HepG2 (cell line): ENCODE measurements around the gene ZNF524. TPM values are rescaled to one million over a fixed set of nuclear protein-coding genes. Genes with fewer than 3 reads are reported as not detected.

Experiments used
- ARNT2 ChIP-seq: sonication (generic); formaldehyde crosslinking; IDR thresholded peaks from 2 replicates; pipeline ENCODE4 v1.8.0; 2022; ENCODE audit warnings: mild to moderate bottlenecking, low read depth, missing genetic modification reagents, moderate library complexity
- GATAD2A ChIP-seq: IDR thresholded peaks from 2 replicates; pipeline ENCODE4 v1.6.1; 2016
- GPBP1L1 ChIP-seq: sonication (generic); formaldehyde crosslinking; IDR thresholded peaks from 2 replicates; pipeline ENCODE4 v1.5.0; 2020; ENCODE audit warnings: mild to moderate bottlenecking, missing genetic modification reagents
- HNF4G ChIP-seq, 2 experiments: sonication (generic) in 1 of 2; formaldehyde crosslinking in 1 of 2; IDR thresholded peaks; 2 replicates each; pipeline versions ENCODE4 v1.4.0 to v1.6.1; 2011 to 2020; ENCODE audit warnings: borderline replicate concordance in 2 of 2, low read depth in 2 of 2, mild to moderate bottlenecking in 2 of 2, low read length in 1 of 2, missing genetic modification reagents in 1 of 2, moderate library complexity in 1 of 2
- HNRNPL ChIP-seq: fragments of 200-400 bp; formaldehyde crosslinking; IDR thresholded peaks from 2 replicates; pipeline ENCODE4 v1.6.1; 2017; ENCODE audit warnings: mild to moderate bottlenecking, low read depth, low read length
- KLF15 ChIP-seq: sonication (generic); formaldehyde crosslinking; IDR thresholded peaks from 2 replicates; pipeline ENCODE4 v1.8.1; 2023; ENCODE audit warnings: borderline replicate concordance, mild to moderate bottlenecking, inconsistent platforms, missing genetic modification reagents, mixed read lengths
- PTBP1 ChIP-seq: fragments of 200-400 bp; formaldehyde crosslinking; IDR thresholded peaks from 2 replicates; pipeline ENCODE4 v1.6.1; 2018; ENCODE audit warnings: low read length, low read depth; ENCODE audit not compliant: poor library complexity, severe bottlenecking
- RBAK ChIP-seq: sonication (generic); formaldehyde crosslinking; IDR thresholded peaks from 2 replicates; pipeline ENCODE4 v1.5.1; 2020; ENCODE audit warnings: mild to moderate bottlenecking, missing genetic modification reagents
- TCF7 ChIP-seq: sonication (generic); IDR thresholded peaks from 2 replicates; pipeline ENCODE4 v1.6.1; 2016; ENCODE audit warnings: antibody characterized with exemption, low read depth
- TERF1 ChIP-seq: sonication (generic); formaldehyde crosslinking; IDR thresholded peaks from 2 replicates; pipeline ENCODE4 v1.8.0; 2022; ENCODE audit warnings: mild to moderate bottlenecking, missing genetic modification reagents, moderate library complexity
- TFAP4 ChIP-seq: sonication (generic); IDR thresholded peaks from 2 replicates; pipeline ENCODE4 v1.6.1; 2016; ENCODE audit warnings: low read depth, borderline replicate concordance
- ZBTB26 ChIP-seq: IDR thresholded peaks from 2 replicates; pipeline ENCODE4 v1.6.1; 2016; ENCODE audit warnings: missing compliant biosample characterization, missing genetic modification reagents, borderline replicate concordance
- ZBTB46 ChIP-seq: sonication (generic); formaldehyde crosslinking; IDR thresholded peaks from 2 replicates; pipeline ENCODE4 v1.4.0; 2020; ENCODE audit warnings: mild to moderate bottlenecking, missing genetic modification reagents, borderline replicate concordance
- ZNF687 ChIP-seq: sonication (generic); formaldehyde crosslinking; IDR thresholded peaks from 2 replicates; pipeline ENCODE4 v1.5.1; 2020; ENCODE audit warnings: mild to moderate bottlenecking, missing genetic modification reagents, moderate library complexity
- ZNF704 ChIP-seq: sonication (generic); formaldehyde crosslinking; IDR thresholded peaks from 2 replicates; pipeline ENCODE4 v1.8.1; 2023; ENCODE audit warnings: mild to moderate bottlenecking, inconsistent platforms, moderate library complexity, missing genetic modification reagents, borderline replicate concordance
- ZNF792 ChIP-seq: IDR thresholded peaks from 2 replicates; pipeline ENCODE4 v1.6.1; 2016
- ZSCAN25 ChIP-seq: sonication (generic); formaldehyde crosslinking; IDR thresholded peaks from 2 replicates; pipeline ENCODE4 v1.8.0; 2022; ENCODE audit warnings: mild to moderate bottlenecking, missing genetic modification reagents
- polyA plus RNA-seq, 8 experiments: library from polyadenylated mRNA; depleted of rRNA in 3 of 8; stranded (reverse) in 7 of 8; unstranded in 1 of 8; fragments of >200 nt; fragmentation: Illumina TruSeq in 4 of 8; extraction: Trizol in 4 of 8; gene quantifications; 2 replicates each; pipeline versions ENCODE4 v1.2.1 to v1.2.3, GENCODE V29; 2011 to 2016; ENCODE audit warnings: low read depth in 4 of 8, missing spikeins in 1 of 8, mixed read lengths in 1 of 8; ENCODE audit not compliant: insufficient read depth in 1 of 8
- total RNA-seq, 5 experiments: library from RNA; depleted of rRNA; stranded (reverse); fragments of >200 nt; fragmentation: Illumina TruSeq; extraction: Trizol; gene quantifications; 2 replicates each; pipeline ENCODE4 v1.2.3, GENCODE V29; 2016; ENCODE audit warnings: low read depth in 1 of 5

The ZNF524 gene
- total and polyA plus RNA-seq, 2 of the 13 experiments (the other 11 are each of a cell fraction or from before 2014, with no cell fraction given): 3.2 to 4.6 TPM

- TF ChIP-seq ZBTB46 (CRISPR knock-in tag): no peak
- TF ChIP-seq ZBTB26: no peak
- no peak for TF ChIP-seq HNF4G (IDR thresholded peaks at IDR 0.05; ENCODE audit: borderline replicate concordance, low read depth, low read length)
- TF ChIP-seq HNF4G (CRISPR knock-in tag; IDR thresholded peaks at IDR 0.05; ENCODE audit: borderline replicate concordance, low read depth): no peak
- peak; percentile 52; the same call in 1 of the 2 replicates for TF ChIP-seq ZNF792
- TF ChIP-seq ZSCAN25: no peak
- TF ChIP-seq KLF15 (CRISPR knock-in tag): no peak
- TF ChIP-seq ZNF687 (CRISPR knock-in tag): peak; percentile 51
- TF ChIP-seq HNRNPL: no peak
- peak; percentile 41; the same call in 1 of the 2 replicates for TF ChIP-seq GATAD2A
- no peak for TF ChIP-seq TCF7
- no peak for TF ChIP-seq GPBP1L1 (CRISPR knock-in tag)
- no peak for TF ChIP-seq PTBP1
- TF ChIP-seq TERF1: no peak
- no peak for TF ChIP-seq ARNT2 (CRISPR knock-in tag)
- TF ChIP-seq RBAK (CRISPR knock-in tag): no peak
- no peak for TF ChIP-seq ZNF704 (CRISPR knock-in tag)
- TF ChIP-seq TFAP4: no peak
Measured at GRCh38 chr19:55554741-55555152, 45.3 kb upstream of the ZNF524 start (continued).
